OCI-LY1 (cell line): ENCODE measurements around the gene CREB3L2.

Experiments used
- H2AFZ ChIP-seq: fragments of 200-600 bp; sonication (generic), shearing (Covaris generic); 2 replicates; pipeline ENCODE4 v1.6.0; 2014; ENCODE audit warnings: antibody characterized with exemption, mild to moderate bottlenecking, low read length
- H3F3A ChIP-seq: fragments of 200-600 bp; sonication (generic), shearing (Covaris generic); 2 replicates; pipeline ENCODE4 v1.6.0; 2014; ENCODE audit warnings: mild to moderate bottlenecking, antibody characterized with exemption, low read length, moderate library complexity; ENCODE audit not compliant: insufficient read depth
- H3K27ac ChIP-seq: fragments of 200-600 bp; sonication (generic); 2 replicates; pipeline ENCODE4 v1.5.1; 2014; ENCODE audit warnings: low read length, mixed run types, mild to moderate bottlenecking, low read depth; ENCODE audit not compliant: poor library complexity, severe bottlenecking
- H3K27me3 ChIP-seq: fragments of 200-600 bp; sonication (generic); 2 replicates; pipeline ENCODE4 v1.6.0; 2014; ENCODE audit warnings: antibody characterized with exemption, mild to moderate bottlenecking, low read length, moderate library complexity; ENCODE audit not compliant: insufficient read depth
- H3K36me3 ChIP-seq: fragments of 200-600 bp; sonication (generic); 2 replicates; pipeline ENCODE4 v1.6.1; 2014; ENCODE audit warnings: mild to moderate bottlenecking, antibody characterized with exemption, low read length, moderate library complexity, mixed read lengths; ENCODE audit not compliant: insufficient read depth
- H3K4me1 ChIP-seq: fragments of 200-600 bp; sonication (generic); 2 replicates; pipeline ENCODE4 v1.5.1; 2014; ENCODE audit warnings: mild to moderate bottlenecking, low read length, moderate library complexity; ENCODE audit not compliant: insufficient read depth, severe bottlenecking
- H3K4me2 ChIP-seq: fragments of 200-600 bp; sonication (generic), shearing (Covaris generic); 2 replicates; pipeline ENCODE4 v1.6.1; 2014; ENCODE audit warnings: low read length
- H3K4me3 ChIP-seq: fragments of 200-600 bp; sonication (generic); 2 replicates; pipeline ENCODE4 v1.5.1; 2014; ENCODE audit warnings: low read length, low read depth, mild to moderate bottlenecking, mixed read lengths; ENCODE audit not compliant: poor library complexity, severe bottlenecking
- H3K79me2 ChIP-seq: fragments of 200-600 bp; shearing (Covaris generic); 2 replicates; pipeline ENCODE4 v1.6.1; 2016; ENCODE audit warnings: mixed run types, low read length, mixed read lengths; ENCODE audit not compliant: insufficient read depth
- H3K9ac ChIP-seq: fragments of 200-600 bp; sonication (generic), shearing (Covaris generic); 2 replicates; pipeline ENCODE4 v1.6.1; 2014; ENCODE audit warnings: mild to moderate bottlenecking, low read length, mixed read lengths
- H3K9me2 ChIP-seq: fragments of 200-600 bp; sonication (generic), shearing (Covaris generic); 2 replicates; pipeline ENCODE4 v1.6.1; 2014; ENCODE audit warnings: low read depth, mild to moderate bottlenecking, low read length, mixed read lengths
- H3K9me3 ChIP-seq: fragments of 200-600 bp; shearing (Covaris generic); 2 replicates; pipeline ENCODE4 v1.6.1; 2014; ENCODE audit warnings: low read length, mixed read lengths
- H4K20me1 ChIP-seq: fragments of 200-600 bp; sonication (generic), shearing (Covaris generic); 2 replicates; pipeline ENCODE4 v1.6.0; 2016; ENCODE audit warnings: mild to moderate bottlenecking, low read length; ENCODE audit not compliant: insufficient read depth
- CTCF ChIP-seq: fragments of 200-600 bp; sonication (generic), shearing (Covaris generic); IDR thresholded peaks from 2 replicates; pipeline ENCODE4 v1.5.1; 2017; ENCODE audit warnings: mild to moderate bottlenecking, antibody characterized with exemption, low read length, moderate library complexity, mixed read lengths
- EZH2 ChIP-seq: fragments of 200-600 bp; sonication (generic), shearing (Covaris generic); IDR thresholded peaks from 2 replicates; pipeline ENCODE4 v1.8.0; 2017; ENCODE audit warnings: borderline replicate concordance, mixed run types, mild to moderate bottlenecking, antibody characterized with exemption, low read length, moderate library complexity, mixed read lengths

CREB3L2 gene

DNA sequence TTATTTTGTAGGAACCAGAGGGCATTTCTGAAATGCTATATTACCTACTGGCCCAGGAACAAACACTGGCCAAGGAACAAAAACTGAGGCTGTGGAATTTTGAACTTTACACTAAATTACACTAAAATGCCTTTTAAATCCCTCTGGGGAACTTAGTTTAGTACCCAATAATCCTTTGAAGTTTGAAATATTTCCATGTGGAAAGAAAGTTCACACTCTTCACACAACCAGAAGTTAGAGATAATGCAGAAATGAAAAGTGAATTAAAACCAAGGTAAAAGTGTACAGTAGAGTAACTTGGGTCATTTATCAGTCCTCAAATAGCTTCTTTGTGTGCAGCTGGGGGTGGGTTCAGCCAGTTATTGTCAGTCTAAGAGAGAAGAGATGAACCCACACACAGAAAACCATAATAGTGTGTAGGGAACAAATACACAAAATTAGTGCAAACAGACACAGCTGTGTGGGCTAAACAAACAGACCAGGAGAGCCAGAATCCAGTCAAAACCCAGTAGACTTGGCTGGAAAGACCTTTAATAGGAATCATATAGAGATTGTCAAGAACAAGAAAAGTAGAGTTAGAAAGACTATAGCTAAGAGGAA, 108.6 kb downstream of the CREB3L2 start:
- H3K9me3 ChIP-seq, result no peaks in the 10 kb centered on the region
- H3K27me3 ChIP-seq, result 0 out of 2 replicates have a peak, but pooled peaks cover 4% of the 10 kb centered on the region
- H3K9me2 ChIP-seq, result no peaks in the 10 kb centered on the region
- no peak for TF ChIP-seq EZH2
- TF ChIP-seq CTCF, result no peak
- no peak overlapping the region for H3K9ac ChIP-seq
- H3K4me1 ChIP-seq, result no peaks in the 10 kb centered on the region
- no peaks in the 10 kb centered on the region for H3K36me3 ChIP-seq
- no peaks in the 10 kb centered on the region for H3K79me2 ChIP-seq
- no peak overlapping the region for H2AFZ ChIP-seq
- H3K27ac ChIP-seq, result no peak overlapping the region
- no peak overlapping the region for H3K4me2 ChIP-seq
- H3K4me3 ChIP-seq, result no peak overlapping the region
- H3F3A ChIP-seq, result no peaks in the 10 kb centered on the region
- H4K20me1 ChIP-seq, result no peaks in the 10 kb centered on the region

DNA sequence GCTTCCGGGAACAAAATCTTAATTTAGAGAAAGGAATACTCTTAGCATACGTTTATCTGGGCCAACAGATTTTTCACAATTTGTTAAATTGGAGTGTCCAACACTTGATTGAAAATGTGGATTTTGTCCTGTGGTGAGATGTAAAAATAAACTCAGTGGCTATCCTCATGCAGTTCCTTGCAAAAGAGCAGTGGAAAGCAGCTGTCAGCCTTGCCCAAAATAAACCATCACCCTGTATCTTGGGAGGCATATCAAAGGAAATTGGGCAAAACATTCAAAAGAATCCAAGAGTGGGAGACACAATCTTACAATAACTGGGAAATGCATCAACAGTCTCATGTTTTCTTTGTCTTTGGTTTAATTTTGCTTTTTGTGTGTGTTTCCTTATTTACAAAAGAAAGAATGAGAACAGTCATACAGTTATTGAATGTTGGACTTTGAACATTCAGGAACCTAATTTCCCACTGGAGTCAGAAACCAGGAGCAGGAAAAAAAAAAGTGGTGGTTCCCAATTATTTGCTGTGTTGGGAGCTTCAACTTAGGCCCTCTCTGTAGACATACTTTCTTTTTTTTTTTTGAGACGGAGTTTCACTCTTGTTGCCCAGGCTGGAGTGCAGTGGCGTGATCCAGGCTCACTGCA, 110.8 kb downstream of the CREB3L2 start:
- Histone ChIP-seq H3K4me3 (no peak overlapping the region), H3F3A (no peaks in the 10 kb centered on the region), H3K9me2 (no peaks in the 10 kb centered on the region), H3K4me1 (no peaks in the 10 kb centered on the region), H3K27ac (no peak overlapping the region), H2AFZ (no peak overlapping the region), H3K9ac (no peak overlapping the region), H4K20me1 (no peaks in the 10 kb centered on the region), H3K79me2 (no peaks in the 10 kb centered on the region), H3K27me3 (0 out of 2 replicates have a peak, but pooled peaks cover 4% of the 10 kb centered on the region), H3K4me2 (no peak overlapping the region), H3K9me3 (no peaks in the 10 kb centered on the region), H3K36me3 (no peaks in the 10 kb centered on the region)
- no peak for TF ChIP-seq CTCF
- no peak for TF ChIP-seq EZH2

GRCh38 chr7:137890449-137890921, 111.4 kb downstream of the CREB3L2 start:
- TF ChIP-seq CTCF (no peak), EZH2 (no peak)
- Histone ChIP-seq H4K20me1 (no peaks in the 10 kb centered on the region), H3K9me2 (no peaks in the 10 kb centered on the region), H3K36me3 (no peaks in the 10 kb centered on the region), H3K27ac (no peak overlapping the region), H3K4me1 (no peaks in the 10 kb centered on the region), H3K27me3 (0 out of 2 replicates have a peak, but pooled peaks cover 4% of the 10 kb centered on the region), H3K79me2 (no peaks in the 10 kb centered on the region), H3K4me3 (no peak overlapping the region), H2AFZ (no peak overlapping the region), H3K9me3 (no peaks in the 10 kb centered on the region), H3K4me2 (no peak overlapping the region), H3F3A (no peaks in the 10 kb centered on the region), H3K9ac (no peak overlapping the region)
